GM18507 (cell line): ENCODE results near the gene GDPD5.

Experiments used
- DNase-seq: peaks from one replicate; pipeline ENCODE4 v3.0.0; 2011; ENCODE audit warnings: low read depth; ENCODE audit not compliant: insufficient read length; ENCODE audit errors: extremely low spot score
- FAIRE-seq: peaks from 2 replicates; lab custom pipeline; 2011; peaks lifted over from hg19 to GRCh38; lab: Jason Lieb, UNC

Gene GDPD5

GRCh38 chr11:75463106-75463774 lies 62.5 kb downstream of the GDPD5 start:
- DNase-seq: no peak
- no peak for FAIRE-seq

GRCh38 chr11:75462117-75462653 lies 63.6 kb downstream of the GDPD5 start:
- DNase-seq (no peak), FAIRE-seq (no peak)

- DNase-seq (no peak), FAIRE-seq (no peak)
Observed at GRCh38 chr11:75461151-75461550, 64.6 kb downstream of the GDPD5 start.

GRCh38 chr11:75456596-75457183 lies 69.1 kb downstream of the GDPD5 start:
- FAIRE-seq: no peak

GRCh38 chr11:75454987-75455386 lies 70.8 kb downstream of the GDPD5 start:
- DNase-seq (no peak), FAIRE-seq (no peak)

More at GRCh38 chr11:75456596-75457183, 69.1 kb downstream of the GDPD5 start:
- DNase-seq: no peak

GRCh38 chr11:75453916-75454655 lies 71.7 kb downstream of the GDPD5 start:
- FAIRE-seq: no peak

GRCh38 chr11:75450826-75451821 lies 74.6 kb downstream of the GDPD5 start:
- no peak for DNase-seq
- no peak for FAIRE-seq

More at GRCh38 chr11:75453916-75454655, 71.7 kb downstream of the GDPD5 start:
- DNase-seq: no peak

GRCh38 chr11:75450236-75450635 lies 75.5 kb downstream of the GDPD5 start:
- FAIRE-seq: no peak
- no peak for DNase-seq

- no peak for DNase-seq
- no peak for FAIRE-seq
Observed at GRCh38 chr11:75449776-75450175, 76.0 kb downstream of the GDPD5 start.

- FAIRE-seq: no peak
- no peak for DNase-seq
Observed at GRCh38 chr11:75449271-75449670, 76.5 kb downstream of the GDPD5 start.

- DNase-seq (no peak), FAIRE-seq (no peak)
Observed at GRCh38 chr11:75447415-75447814, 78.3 kb downstream of the GDPD5 start.

GRCh38 chr11:75445315-75445953 lies 80.3 kb downstream of the GDPD5 start:
- FAIRE-seq: peak; percentile 88
- DNase-seq: peak; percentile 57

- DNase-seq: no peak
- no peak for FAIRE-seq
Observed at GRCh38 chr11:75443043-75443442, 82.7 kb downstream of the GDPD5 start.

- FAIRE-seq (no peak), DNase-seq (no peak)
Observed at GRCh38 chr11:75442161-75442885, 83.4 kb downstream of the GDPD5 start.

GRCh38 chr11:75441804-75442132 lies 84.0 kb downstream of the GDPD5 start:
- DNase-seq (no peak), FAIRE-seq (no peak)

- no peak for FAIRE-seq
- no peak for DNase-seq
Observed at GRCh38 chr11:75440960-75441803, 84.6 kb downstream of the GDPD5 start.

- no peak for DNase-seq
- FAIRE-seq: no peak
Observed at GRCh38 chr11:75439495-75440120, 86.1 kb downstream of the GDPD5 start.
